DMS79 (cell line): ENCODE data around the gene ACTG1.

Experiments
- DNase-seq: peaks from one replicate; lab custom pipeline; 2025; lab: John Stamatoyannopoulos, UW

The ACTG1 gene

DNA sequence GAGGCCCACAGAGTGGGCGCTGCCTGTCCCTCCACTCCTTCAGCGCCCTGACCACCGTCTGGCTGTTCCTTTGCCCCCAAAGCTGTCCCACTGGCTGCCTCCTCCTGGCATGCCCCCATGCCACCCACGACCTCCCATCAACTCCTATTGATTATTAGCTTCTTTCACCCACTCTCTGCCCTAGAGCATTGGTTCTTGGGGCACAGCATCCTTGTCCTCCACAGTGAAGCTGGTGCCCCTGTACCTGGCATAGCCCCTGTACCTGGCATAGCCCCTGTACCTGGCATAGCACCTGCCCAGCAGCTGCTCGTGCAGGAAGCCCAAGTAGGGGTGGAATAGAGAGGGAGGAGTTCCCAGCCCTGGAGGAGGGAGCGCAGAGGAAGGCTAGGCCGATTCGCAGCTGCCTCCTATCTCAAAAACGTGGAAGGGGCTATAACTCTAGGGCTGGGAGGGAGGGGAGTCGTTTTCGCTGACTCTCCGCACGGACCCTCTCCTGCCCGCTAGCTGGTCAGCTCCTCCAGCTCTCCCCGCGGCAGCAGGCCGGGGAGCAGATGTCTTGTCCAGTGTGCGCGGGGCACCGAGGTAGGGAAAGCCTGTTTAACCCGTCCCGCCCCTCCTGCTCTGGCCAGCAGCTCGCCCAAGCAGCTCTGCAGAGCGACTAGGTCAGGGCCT is 5.7 kb upstream of the ACTG1 start:
- no peak for DNase-seq

DNA sequence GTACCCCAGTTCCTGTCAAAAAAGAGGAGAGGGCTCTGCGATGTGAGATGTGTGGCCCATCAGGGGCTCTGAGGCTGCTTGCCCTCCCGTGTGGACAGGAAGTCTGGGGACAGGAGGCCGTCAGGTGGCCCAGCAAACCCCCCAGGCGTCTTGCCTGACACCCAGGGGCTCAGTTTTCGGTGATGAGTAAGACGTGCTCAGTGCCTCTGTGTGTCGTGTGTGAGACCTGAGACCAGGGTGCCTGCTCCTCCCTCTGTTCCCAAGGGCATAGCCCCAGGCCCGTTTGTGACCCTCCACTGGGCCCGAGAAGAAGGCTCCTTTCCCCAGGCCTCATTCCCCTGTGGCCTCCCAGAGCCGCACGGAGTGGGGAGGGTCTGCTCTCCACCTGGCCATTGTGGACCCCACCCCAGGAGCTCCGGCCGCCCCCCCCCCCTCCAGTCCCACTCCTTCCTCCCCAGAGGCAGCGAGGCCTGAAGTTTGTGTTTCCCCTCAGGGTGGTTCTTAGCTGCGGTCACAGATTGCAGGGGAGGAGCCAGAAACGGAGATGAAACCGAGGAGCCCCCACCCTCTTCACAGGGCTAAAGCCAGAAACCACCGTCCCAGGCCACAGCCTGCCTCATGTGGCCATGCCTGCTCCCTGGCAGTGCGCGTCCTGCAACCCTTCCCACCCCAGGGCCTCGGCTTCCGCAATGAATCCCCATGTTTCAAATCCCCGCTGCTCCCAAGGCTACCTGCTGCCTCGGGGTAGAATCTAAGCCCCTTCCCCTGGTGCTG is 4.9 kb upstream of the ACTG1 start:
- no peak for DNase-seq

DNA sequence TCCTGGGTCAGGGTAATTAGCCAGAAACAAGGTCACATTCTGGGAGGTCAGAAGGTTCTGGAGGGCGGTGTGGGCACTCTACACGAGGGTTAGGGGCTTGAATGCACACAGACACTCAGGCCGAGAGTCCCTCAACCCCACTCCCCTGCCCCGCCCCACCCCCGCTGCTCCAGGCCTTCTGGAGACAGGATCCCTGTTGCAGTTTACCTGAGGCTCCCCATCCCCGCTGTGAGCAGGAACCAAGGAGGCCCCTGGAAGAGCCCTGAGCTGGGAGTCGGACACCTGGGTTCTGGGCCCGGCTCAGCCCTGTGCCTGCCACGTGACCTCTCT is 4.4 kb upstream of the ACTG1 start:
- DNase-seq, result no peak

DNA sequence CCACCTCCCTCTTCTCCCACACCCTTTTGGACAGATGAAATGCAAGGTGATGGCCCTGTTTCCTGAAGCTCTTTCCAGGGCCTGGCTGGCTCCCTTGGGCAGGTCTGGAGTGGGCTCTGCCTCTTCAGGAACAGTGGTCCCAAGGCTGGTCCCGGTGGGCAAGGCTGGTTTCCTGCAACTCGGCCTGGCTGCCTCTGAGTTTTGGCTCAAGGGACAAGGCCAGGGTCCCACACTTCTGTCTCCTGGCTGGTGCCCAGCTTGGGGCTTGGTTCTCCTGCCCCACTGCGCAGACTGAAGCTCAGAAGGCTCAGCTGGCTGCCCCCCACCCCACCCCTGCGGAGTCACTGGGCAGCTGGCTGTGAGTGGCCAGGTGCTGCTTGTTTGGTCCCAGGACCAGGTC is 3.8 kb upstream of the ACTG1 start:
- no peak for DNase-seq

DNA sequence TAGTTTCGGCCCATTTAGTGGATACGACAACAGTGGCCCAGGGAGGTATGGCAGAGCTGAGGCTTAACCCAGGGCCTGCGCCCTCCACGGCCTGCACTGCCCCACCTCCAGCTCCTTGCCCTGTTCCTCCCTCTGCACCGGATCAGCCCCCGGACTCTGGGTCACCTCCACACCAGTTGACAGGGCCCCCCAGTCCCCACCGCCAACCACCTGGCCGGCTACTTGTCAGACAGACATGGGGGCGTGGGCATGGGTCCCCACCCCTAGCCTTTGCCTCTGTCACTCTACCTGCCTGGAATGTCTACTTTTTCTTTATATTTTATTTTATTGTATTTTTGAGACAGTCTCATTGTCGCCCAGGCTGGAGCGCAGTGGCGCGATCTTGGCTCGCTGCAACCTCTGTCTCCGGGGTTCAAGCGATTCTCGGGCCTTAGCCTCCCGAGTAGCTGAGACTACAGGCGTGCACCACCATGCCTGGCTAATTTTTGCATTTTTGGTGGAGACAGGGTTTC is 3.0 kb upstream of the ACTG1 start:
- no peak for DNase-seq

DNA sequence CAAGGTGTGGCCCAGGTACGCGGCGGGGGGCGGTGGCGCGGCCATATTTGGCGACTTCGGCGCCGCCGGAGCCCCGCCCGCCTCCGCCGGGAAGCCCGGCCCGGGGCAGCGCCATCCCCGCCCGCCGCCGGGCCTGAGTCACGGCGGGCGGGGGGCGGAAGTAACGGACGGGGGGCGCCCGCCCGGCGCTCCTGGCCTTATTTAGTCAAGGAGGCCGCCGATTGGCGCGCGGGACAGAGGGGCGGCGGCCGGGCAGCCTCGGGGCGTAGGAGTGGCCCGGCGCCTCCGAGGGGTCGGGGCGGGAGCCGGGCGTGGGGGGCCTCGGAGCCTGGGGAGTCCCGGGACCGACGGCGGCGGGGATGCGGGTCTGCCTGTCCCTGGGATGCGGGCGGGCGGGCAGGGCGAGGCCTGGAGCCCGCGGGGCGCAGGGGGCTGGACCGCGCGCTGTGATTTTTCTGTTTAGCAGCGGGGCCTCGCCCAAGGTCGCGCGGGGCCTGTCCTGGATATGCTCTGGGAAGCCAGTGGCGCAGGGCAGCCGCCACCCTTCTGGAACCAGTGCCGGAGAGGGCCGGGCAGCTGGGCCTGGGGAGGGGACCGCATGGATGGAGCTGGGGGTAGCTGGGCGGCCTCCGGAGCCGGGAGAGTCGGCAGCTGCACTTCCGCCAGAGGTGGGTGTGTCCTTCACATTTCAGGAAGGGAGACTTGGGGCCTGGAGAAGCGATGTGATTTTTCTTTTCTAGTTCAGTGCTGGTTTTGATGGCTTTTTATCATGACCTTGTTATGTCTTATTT is 2.3 kb upstream of the ACTG1 start:
- DNase-seq, result no peak

DNA sequence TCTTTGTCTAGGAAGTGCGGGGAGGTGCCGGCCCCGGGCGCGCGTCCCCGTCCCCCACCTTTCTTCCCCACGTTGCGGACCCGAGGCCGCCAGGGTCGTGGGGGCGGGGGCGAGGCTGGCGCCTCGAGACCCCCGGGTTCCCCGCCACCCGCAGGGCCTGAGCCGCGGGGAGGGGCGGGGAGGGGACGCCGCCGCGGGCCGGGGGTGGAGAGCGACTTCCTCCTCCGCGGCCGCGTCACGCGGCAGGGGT is 1.8 kb upstream of the ACTG1 start:
- DNase-seq, result no peak

DNA sequence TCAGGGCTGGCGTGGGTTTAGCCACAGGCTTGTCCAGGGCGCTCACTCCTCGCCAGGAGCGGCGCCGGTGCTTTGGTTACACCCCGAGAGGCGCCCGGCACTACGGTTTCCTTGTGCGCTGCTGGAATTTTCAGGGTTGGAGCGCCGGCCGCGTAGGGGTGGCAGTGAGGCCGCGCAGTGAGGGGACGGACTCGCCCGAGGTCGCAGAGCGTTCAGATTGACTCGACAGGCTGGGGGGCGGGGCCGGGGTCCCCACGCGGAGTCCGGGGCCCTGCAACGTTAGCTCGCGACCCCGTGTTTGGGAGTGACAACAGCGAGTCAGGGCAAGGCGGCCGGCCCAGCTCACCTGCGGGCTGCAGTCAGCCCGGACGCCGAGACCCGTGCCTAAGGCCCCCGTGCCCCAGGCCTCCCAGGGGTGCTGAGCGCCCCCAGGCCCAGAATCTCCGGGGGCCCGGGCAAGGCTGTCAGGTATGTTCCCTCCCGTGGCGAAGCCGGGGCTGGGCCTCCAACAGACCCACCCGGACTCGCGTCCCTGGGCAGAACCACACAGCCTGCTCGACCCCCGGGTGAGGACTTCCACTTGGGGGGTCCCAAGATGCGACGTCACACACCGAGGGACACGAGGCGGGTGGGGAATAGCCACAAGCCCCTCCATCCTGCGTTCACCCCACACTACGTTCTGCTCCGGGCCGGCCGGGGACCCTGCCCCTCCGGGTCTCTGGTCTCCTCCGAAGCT is 1.3 kb upstream of the ACTG1 start:
- DNase-seq, result peak; percentile 26

DNA sequence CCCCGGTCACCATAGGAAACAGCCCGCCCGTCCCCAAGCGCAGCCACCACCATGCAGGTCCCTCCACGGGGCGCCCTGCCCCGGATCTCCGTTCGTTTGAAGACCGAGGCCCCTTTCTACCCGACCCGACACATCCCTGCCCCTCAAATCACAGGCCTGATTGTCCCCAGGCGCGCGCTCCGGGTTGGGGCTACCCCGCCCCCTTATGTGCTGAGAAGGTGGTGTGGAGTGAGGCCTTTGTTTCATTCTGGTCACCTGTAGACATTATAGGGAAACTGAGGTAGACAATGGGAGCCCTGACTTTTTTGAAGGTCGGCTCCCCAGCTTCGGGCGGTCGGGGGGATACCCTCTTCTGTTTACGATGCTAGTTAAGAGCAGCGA is 763 bp upstream of the ACTG1 start:
- peak; percentile 33 for DNase-seq

DNA sequence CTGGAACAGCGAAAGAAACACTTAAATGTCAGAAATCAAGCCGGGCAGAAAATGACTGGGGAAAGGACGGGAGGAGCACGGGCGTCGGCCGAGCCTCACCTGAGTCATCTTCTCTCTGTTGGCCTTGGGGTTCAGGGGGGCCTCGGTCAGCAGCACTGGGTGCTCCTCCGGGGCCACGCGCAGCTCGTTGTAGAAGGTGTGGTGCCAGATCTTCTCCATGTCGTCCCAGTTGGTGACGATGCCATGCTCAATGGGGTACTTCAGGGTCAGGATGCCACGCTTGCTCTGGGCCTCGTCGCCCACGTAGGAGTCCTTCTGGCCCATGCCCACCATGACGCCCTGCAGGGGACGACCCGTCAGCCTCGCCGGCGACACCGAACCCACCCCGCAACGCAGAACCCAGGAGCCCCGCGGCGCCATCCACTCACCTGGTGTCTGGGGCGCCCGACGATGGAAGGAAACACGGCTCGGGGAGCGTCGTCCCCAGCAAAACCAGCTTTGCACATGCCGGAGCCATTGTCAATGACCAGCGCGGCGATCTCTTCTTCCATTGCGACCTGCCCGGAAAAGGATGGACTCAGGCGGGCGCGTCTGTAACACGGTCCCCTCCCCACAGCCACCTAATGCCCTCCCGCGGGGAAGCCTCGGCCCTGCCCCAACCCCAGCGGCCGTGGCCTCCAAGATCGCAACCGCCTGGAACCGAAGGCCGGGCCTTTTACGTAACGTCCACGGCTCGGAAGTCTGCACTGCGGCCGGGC is 616 bp downstream of the ACTG1 start:
- no peak for DNase-seq

DNA sequence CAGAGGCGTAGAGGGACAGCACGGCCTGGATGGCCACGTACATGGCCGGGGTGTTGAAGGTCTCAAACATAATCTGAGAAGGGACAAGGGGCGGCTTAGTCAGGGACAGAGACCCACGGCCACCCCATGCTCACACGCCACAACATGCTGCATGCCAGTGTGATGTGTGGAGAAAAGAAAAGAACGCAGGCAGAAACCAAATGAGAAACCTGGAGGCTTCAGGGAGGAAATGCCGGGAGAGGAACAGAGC is 1.1 kb downstream of the ACTG1 start:
- no peak for DNase-seq

DNA sequence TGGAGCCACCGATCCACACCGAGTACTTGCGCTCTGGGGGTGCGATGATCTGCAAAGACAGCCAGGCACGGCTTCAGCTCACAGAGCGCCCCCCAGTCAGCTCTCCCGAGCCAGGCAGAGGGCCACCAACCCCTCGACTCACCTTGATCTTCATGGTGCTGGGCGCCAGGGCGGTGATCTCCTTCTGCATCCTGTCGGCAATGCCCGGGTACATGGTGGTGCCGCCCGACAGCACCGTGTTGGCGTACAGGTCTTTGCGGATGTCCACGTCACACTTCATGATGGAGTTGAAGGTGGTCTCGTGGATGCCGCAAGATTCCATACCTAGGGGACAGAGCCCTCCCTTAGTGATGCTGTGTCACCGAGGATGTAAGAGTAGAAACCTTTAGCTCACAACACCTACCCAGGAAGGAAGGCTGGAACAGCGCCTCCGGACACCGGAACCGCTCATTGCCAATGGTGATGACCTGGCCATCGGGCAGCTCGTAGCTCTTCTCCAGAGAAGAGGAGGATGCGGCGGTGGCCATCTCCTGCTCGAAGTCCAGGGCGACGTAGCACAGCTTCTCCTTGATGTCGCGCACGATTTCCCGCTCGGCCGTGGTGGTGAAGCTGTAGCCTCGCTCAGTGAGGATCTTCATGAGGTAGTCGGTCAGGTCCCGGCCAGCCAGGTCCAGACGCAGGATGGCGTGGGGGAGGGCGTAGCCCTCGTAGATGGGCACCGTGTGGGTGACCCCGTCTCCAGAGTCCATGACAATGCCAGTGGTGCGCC is 1.6 kb downstream of the ACTG1 start:
- DNase-seq, result no peak

DNA sequence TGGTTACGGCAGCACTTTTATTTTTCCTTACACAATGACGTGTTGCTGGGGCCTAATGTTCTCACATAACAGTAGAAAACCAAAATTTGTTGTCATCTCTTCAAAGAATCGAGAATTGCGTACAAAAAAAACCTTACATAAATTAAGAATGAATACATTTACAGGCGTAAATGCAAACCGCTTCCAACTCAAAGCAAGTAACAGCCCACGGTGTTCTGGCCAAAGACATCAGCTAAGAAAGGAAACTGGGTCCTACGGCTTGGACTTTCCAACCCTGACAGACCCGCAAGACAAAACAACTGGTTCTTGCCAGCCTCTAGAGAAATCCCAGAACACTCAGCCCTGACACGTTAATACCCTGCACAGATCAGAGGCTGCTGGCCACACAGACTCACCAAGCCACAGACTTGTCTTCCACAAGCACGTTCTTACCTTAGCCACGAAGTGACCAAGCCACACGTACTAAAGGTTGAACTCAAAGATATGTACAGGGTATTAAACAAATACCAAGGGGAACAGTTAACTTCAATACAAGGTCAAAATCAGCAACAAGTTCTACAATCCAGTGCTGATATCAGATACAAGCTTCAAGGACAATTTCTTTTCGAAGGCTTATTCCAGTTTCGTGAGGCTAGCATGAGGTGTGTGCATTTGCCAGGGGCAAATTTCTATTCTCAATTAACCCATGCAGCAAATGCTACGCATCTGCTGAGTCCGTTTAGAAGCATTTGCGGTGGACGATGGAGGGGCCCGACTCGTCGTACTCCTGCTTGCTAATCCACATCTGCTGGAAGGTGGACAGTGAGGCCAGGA is 2.4 kb downstream of the ACTG1 start:
- DNase-seq, result no peak

DNA sequence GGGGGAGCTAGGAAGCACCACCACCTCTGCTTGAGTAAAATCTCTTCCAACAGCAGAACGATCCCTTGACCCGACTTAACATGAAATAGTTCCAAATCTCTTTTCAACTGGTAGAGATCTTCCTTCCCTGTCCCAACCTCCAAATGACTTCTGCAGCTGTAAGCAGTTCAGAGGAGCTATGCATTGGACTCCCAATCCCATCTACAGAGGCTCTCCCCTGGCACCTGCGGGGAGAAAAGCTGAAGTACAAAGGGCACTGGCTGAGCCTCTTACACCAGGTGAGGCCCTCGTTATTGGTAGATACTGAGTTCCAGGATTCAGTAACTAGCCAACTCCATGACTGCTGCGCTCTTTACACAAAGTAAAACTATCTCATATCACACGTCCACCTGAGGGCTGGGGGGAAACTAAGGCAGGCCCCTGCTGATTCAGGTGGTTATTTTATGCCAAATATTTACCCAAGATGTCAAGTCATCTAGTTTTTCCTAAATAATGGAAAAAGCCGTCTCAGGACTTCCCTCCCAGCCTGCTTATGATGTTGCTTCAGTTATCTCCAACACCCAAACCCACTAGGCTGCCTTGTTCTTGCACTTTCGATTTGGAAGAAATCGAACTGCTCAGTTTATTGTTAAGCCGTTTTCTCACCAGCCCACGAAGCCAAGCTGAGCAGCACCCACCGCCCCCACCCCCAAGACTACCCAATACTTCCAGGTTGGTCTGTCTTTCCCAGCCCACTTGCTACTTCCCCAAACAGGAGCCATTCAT is 3.2 kb downstream of the ACTG1 start:
- DNase-seq, result no peak

DNA sequence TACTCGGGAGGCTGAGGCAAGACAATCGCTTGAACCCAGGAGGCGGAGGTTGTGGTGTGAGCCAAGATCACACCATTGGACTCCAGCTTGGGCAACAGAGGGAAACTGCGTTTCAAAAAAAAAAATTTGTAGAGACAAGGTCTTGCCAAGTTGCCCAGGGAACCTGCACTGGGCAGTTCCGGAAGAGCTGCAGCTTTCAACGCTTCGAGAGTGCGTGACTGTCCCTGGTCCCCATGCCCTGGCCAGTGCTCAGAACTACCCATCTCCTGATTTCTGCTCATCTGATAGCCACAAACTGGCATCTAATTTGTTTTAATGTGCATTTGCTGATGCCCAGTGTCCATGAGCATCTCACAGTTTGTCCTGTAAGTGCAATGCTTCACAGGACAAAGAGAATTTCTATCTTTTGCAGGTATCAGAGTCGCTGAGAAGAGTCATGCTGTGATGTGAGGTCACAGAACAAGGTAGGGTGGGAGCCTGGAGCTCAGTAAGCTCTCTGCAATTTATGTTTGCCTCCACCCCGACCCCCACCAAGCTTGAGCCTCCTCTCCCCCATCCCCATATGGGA is 3.9 kb downstream of the ACTG1 start:
- DNase-seq, result no peak

DNA sequence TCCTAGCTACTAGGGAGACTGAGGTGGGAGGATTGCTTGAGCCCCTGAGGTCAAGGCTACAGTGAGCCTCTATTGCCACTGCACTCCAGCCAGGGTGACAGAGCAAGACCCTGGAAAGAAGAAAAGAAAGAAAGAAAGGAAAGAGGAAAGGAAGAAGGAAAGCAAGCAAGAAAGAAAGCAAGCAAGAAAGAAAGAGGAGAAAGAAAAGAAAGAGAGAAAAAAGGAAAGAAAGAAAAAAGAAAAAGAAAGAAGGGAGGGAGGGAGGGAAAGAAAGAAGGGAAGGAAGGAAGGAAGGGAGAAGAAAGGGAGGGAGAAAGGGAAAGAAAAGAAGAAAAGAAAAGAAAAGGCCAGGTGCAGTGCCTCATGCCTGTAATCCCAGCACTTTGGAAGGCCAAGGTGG is 9.0 kb downstream of the ACTG1 start:
- DNase-seq, result no peak

DNA sequence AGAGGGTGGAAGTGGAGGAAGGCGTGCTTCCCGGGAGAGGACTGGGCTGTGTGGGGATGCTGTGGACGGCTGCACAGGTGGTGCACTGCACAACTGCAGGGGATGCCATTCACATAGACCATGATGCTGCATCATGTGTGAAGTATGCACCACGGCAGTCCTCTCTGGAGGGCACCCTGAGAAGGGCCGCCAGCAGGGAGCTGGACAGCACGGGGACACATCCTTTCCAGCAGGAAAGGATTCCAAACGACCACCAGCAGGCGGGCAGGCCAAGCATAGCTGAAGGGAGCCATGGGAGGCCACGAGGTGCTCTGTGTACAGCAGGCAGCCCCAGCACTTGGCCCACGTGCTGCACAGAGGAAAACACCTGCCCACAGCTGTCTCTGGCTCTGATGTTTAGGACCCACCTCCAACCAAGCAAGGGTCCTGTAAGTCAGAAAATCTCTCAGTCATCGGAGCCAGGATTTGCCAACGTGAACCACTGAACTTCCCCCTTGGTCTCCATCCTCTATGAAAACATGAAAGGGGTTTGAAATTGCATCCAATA is 10.1 kb downstream of the ACTG1 start:
- DNase-seq, result no peak

DNA sequence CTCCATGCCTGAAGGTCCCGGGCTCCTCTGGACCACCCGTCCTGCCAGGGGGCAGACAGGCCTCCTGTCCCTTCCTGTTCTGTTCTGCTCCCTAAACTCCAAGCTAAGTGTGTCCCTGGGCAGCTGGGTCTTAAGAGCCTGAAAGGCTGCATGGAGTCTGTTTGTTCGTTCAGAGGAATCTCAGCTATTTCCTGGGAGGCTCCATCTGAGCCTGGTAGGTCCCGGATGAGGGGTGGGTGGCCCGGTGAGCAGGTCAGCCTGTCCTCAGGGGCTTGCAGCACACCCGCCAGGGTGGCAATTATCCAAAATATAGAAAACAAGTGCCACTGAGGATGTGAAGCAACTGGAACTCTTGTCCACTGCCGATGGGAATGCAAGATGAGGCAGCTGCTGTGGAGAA is 12.6 kb downstream of the ACTG1 start:
- DNase-seq, result no peak

DNA sequence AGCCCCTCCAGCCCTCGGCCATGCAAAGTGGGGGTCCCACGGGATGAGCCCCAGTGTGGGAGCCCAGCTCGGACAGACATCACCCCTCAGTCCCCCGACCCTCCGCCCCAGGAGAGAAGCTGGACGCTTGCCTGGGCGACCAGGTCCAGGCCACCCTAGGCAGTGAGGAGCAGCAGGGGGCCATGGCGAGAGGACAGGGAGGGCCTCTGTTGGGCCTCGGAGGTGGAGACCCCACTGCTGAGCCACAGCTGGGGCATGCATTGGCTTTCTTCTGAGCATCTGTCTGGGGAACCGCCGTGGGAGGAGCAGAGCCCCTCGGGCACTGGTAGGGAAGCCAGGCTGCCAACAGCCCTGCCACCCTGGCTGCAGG is 13.0 kb downstream of the ACTG1 start:
- DNase-seq, result no peak
